ENCODE measurements around the gene CTSG. TPM values are rescaled to one million over a fixed set of nuclear protein-coding genes. Genes with fewer than 3 reads are reported as not detected.
"Not testable (repeated sequence)": the region's sequence is repeated elsewhere in the genome, so short reads cannot be mapped to it uniquely, and the experiment has no call there.

CTSG gene
- total and polyA plus RNA-seq, 7 experiments from 2014 or later = 7.6 TPM; not detected in 6

- intact Hi-C loops (cut with micrococcal nuclease); H3K9me3 ChIP-seq (ENCODE audit: control insufficient read depth in 2 of 3, low read length in 3 of 3); H3K4me3 Mint-ChIP-seq; DNase-seq; H3K27ac ChIP-seq (ENCODE audit: low read depth, low read length); H3K27ac Mint-ChIP-seq; CTCF ChIA-PET; H3K4me1 ChIP-seq (ENCODE audit: control insufficient read depth in 2 of 2, insufficient read depth in 2 of 2, low read length in 2 of 2); H3K27me3 ChIP-seq (ENCODE audit: control insufficient read depth in 2 of 2, insufficient read depth in 2 of 2, low read length in 2 of 2); POLR2A ChIA-PET; ATAC-seq; H3K36me3 ChIP-seq (ENCODE audit: control insufficient read depth in 2 of 3, insufficient read depth in 3 of 3, low read length in 3 of 3); H3K4me1 Mint-ChIP-seq; H3K4me3 ChIP-seq (ENCODE audit: low read length): not testable (repeated sequence)
- Mint-ChIP-seq H3K9me3 (peaks cover 3 to 30% (median 13%) of the 10 kb centered on the region in 11 donors), H3K27me3 (peaks cover 0 to 28% (median 0%) of the 10 kb centered on the region in 5 donors), H3K36me3 (peaks cover 0 to 11% (median 0%) of the 10 kb centered on the region in 5 donors)
Observed at GRCh38 chr14:24584402-24584801, 8.4 kb upstream of the CTSG start.

- no peak for ATAC-seq
- Mint-ChIP-seq H3K36me3 (no peaks in the 10 kb centered on the region), H3K27ac (no peak overlapping the region), H3K4me3 (no peak overlapping the region), H3K9me3 (peaks cover 0 to 2% (median 0%) of the 10 kb centered on the region in 11 donors), H3K27me3 (peaks cover 0 to 18% (median 9%) of the 10 kb centered on the region in 5 donors), H3K4me1 (peaks cover 0 to 7% (median 0%) of the 10 kb centered on the region in 7 donors)
- ChIA-PET POLR2A (no interaction called here), CTCF (no interaction called here)
- Histone ChIP-seq H3K27me3 (ENCODE audit: control insufficient read depth in 2 of 2, insufficient read depth in 2 of 2, low read length in 2 of 2) (no peaks in the 10 kb centered on the region), H3K27ac (ENCODE audit: low read depth, low read length) (no peak overlapping the region), H3K4me3 (ENCODE audit: low read length) (no peak overlapping the region), H3K9me3 (ENCODE audit: control insufficient read depth in 2 of 3, low read length in 3 of 3) (no peaks in the 10 kb centered on the region), H3K4me1 (ENCODE audit: control insufficient read depth in 2 of 2, insufficient read depth in 2 of 2, low read length in 2 of 2) (no peaks in the 10 kb centered on the region), H3K36me3 (ENCODE audit: control insufficient read depth in 2 of 3, insufficient read depth in 3 of 3, low read length in 3 of 3) (no peaks in the 10 kb centered on the region)
- intact Hi-C loops (cut with micrococcal nuclease) = no loop called here
- DNase-seq = no peak
Observed at GRCh38 chr14:24578558-24578957, 2.5 kb upstream of the CTSG start.

GRCh38 chr14:24576771-24577170, 721 bp upstream of the CTSG start:
- Histone ChIP-seq H3K4me3 (ENCODE audit: low read length) (no peak overlapping the region), H3K4me1 (ENCODE audit: control insufficient read depth in 2 of 2, insufficient read depth in 2 of 2, low read length in 2 of 2) (no peaks in the 10 kb centered on the region), H3K36me3 (ENCODE audit: control insufficient read depth in 2 of 3, insufficient read depth in 3 of 3, low read length in 3 of 3) (no peaks in the 10 kb centered on the region), H3K27ac (ENCODE audit: low read depth, low read length) (no peak overlapping the region), H3K27me3 (ENCODE audit: control insufficient read depth in 2 of 2, insufficient read depth in 2 of 2, low read length in 2 of 2) (no peaks in the 10 kb centered on the region), H3K9me3 (ENCODE audit: control insufficient read depth in 2 of 3, low read length in 3 of 3) (no peaks in the 10 kb centered on the region)
- intact Hi-C loops (cut with micrococcal nuclease) = no loop called here
- H3K4me1 Mint-ChIP-seq = peaks cover 0 to 7% (median 0%) of the 10 kb centered on the region in 7 donors
- POLR2A ChIA-PET = no interaction called here
- CTCF ChIA-PET = no interaction called here
- no peak overlapping the region for H3K4me3 Mint-ChIP-seq
- peaks cover 0 to 13% (median 9%) of the 10 kb centered on the region in 5 donors for H3K27me3 Mint-ChIP-seq
- ATAC-seq (no peak), DNase-seq (no peak)
- H3K36me3 Mint-ChIP-seq = no peaks in the 10 kb centered on the region
- peaks cover 0 to 2% (median 0%) of the 10 kb centered on the region in 11 donors for H3K9me3 Mint-ChIP-seq
- H3K27ac Mint-ChIP-seq = peak overlapping the region in 1 of 9 donors; percentile 28

- intact Hi-C loops (cut with micrococcal nuclease) = no loop called here
- no peak for ATAC-seq
- H3K27me3 Mint-ChIP-seq = peaks cover 0 to 17% (median 12%) of the 10 kb centered on the region in 5 donors
- H3K4me1 ChIP-seq (ENCODE audit: control insufficient read depth in 2 of 2, insufficient read depth in 2 of 2, low read length in 2 of 2) = no peaks in the 10 kb centered on the region
- no peak for DNase-seq
- POLR2A ChIA-PET = no interaction called here
- no peak overlapping the region for H3K4me3 Mint-ChIP-seq
- H3K9me3 Mint-ChIP-seq = peaks cover 0 to 12% (median 4%) of the 10 kb centered on the region in 11 donors
- H3K9me3 ChIP-seq (ENCODE audit: control insufficient read depth in 2 of 3, low read length in 3 of 3) = no peaks in the 10 kb centered on the region
- H3K36me3 Mint-ChIP-seq = no peaks in the 10 kb centered on the region
- H3K4me3 ChIP-seq (ENCODE audit: low read length) = no peak overlapping the region
- CTCF ChIA-PET = no interaction called here
- no peaks in the 10 kb centered on the region for H3K36me3 ChIP-seq (ENCODE audit: control insufficient read depth in 2 of 3, insufficient read depth in 3 of 3, low read length in 3 of 3)
- H3K4me1 Mint-ChIP-seq = peaks cover 0 to 7% (median 0%) of the 10 kb centered on the region in 7 donors
- H3K27me3 ChIP-seq (ENCODE audit: control insufficient read depth in 2 of 2, insufficient read depth in 2 of 2, low read length in 2 of 2) = no peaks in the 10 kb centered on the region
- no peak overlapping the region for H3K27ac Mint-ChIP-seq
- no peak overlapping the region for H3K27ac ChIP-seq (ENCODE audit: low read depth, low read length)
Observed at GRCh38 chr14:24574206-24574774, 1.8 kb downstream of the CTSG start.

- Histone ChIP-seq H3K27me3 (ENCODE audit: control insufficient read depth in 2 of 2, insufficient read depth in 2 of 2, low read length in 2 of 2) (no peaks in the 10 kb centered on the region), H3K4me1 (ENCODE audit: control insufficient read depth in 2 of 2, insufficient read depth in 2 of 2, low read length in 2 of 2) (no peaks in the 10 kb centered on the region), H3K4me3 (ENCODE audit: low read length) (no peak overlapping the region), H3K27ac (ENCODE audit: low read depth, low read length) (no peak overlapping the region), H3K9me3 (ENCODE audit: control insufficient read depth in 2 of 3, low read length in 3 of 3) (peaks cover 0 to 24% (median 0%) of the 10 kb centered on the region in 3 experiments), H3K36me3 (ENCODE audit: control insufficient read depth in 2 of 3, insufficient read depth in 3 of 3, low read length in 3 of 3) (no peaks in the 10 kb centered on the region)
- no peaks in the 10 kb centered on the region for H3K4me1 Mint-ChIP-seq
- intact Hi-C loops (cut with micrococcal nuclease) = no loop called here
- no peak overlapping the region for H3K27ac Mint-ChIP-seq
- no peak for DNase-seq
- peaks cover 3 to 24% (median 15%) of the 10 kb centered on the region in 5 donors for H3K36me3 Mint-ChIP-seq
- peaks cover 13 to 81% (median 37%) of the 10 kb centered on the region in 11 donors for H3K9me3 Mint-ChIP-seq
- ChIA-PET CTCF (no interaction called here), POLR2A (no interaction called here)
- ATAC-seq = no peak
- no peak overlapping the region for H3K4me3 Mint-ChIP-seq
- H3K27me3 Mint-ChIP-seq = peaks cover 8 to 22% (median 8%) of the 10 kb centered on the region in 5 donors
Observed at GRCh38 chr14:24566318-24566717, 9.7 kb downstream of the CTSG start.

GRCh38 chr14:24565766-24566165, 10.3 kb downstream of the CTSG start:
- Histone ChIP-seq H3K9me3 (ENCODE audit: control insufficient read depth in 2 of 3, low read length in 3 of 3) (peaks cover 0 to 24% (median 0%) of the 10 kb centered on the region in 3 experiments), H3K27ac (ENCODE audit: low read depth, low read length) (no peak overlapping the region), H3K27me3 (ENCODE audit: control insufficient read depth in 2 of 2, insufficient read depth in 2 of 2, low read length in 2 of 2) (no peaks in the 10 kb centered on the region), H3K4me3 (ENCODE audit: low read length) (no peak overlapping the region), H3K4me1 (ENCODE audit: control insufficient read depth in 2 of 2, insufficient read depth in 2 of 2, low read length in 2 of 2) (no peaks in the 10 kb centered on the region), H3K36me3 (ENCODE audit: control insufficient read depth in 2 of 3, insufficient read depth in 3 of 3, low read length in 3 of 3) (no peaks in the 10 kb centered on the region)
- ATAC-seq = no peak
- POLR2A ChIA-PET = no interaction called here
- DNase-seq = no peak
- no peaks in the 10 kb centered on the region for H3K4me1 Mint-ChIP-seq
- intact Hi-C loops (cut with micrococcal nuclease) = no loop called here
- CTCF ChIA-PET = no interaction called here
- no peak overlapping the region for H3K4me3 Mint-ChIP-seq
- H3K36me3 Mint-ChIP-seq = peaks cover 3 to 24% (median 15%) of the 10 kb centered on the region in 5 donors
- H3K27me3 Mint-ChIP-seq = peaks cover 4 to 24% (median 11%) of the 10 kb centered on the region in 5 donors
- H3K9me3 Mint-ChIP-seq = peaks cover 13 to 86% (median 37%) of the 10 kb centered on the region in 11 donors
- H3K27ac Mint-ChIP-seq = no peak overlapping the region

GRCh38 chr14:24563505-24563904, 12.5 kb downstream of the CTSG start:
- H3K27me3 ChIP-seq (ENCODE audit: control insufficient read depth in 2 of 2, insufficient read depth in 2 of 2, low read length in 2 of 2) = no peaks in the 10 kb centered on the region
- no peak overlapping the region for H3K4me3 Mint-ChIP-seq
- no peak for DNase-seq
- peaks cover 0 to 24% (median 0%) of the 10 kb centered on the region in 3 experiments for H3K9me3 ChIP-seq (ENCODE audit: control insufficient read depth in 2 of 3, low read length in 3 of 3)
- intact Hi-C loops (cut with micrococcal nuclease) = no loop called here
- POLR2A ChIA-PET = no interaction called here
- H3K27me3 Mint-ChIP-seq = peaks cover 8 to 34% (median 20%) of the 10 kb centered on the region in 5 donors
- no peak overlapping the region for H3K4me3 ChIP-seq (ENCODE audit: low read length)
- no peaks in the 10 kb centered on the region for H3K36me3 ChIP-seq (ENCODE audit: control insufficient read depth in 2 of 3, insufficient read depth in 3 of 3, low read length in 3 of 3)
- no peak for ATAC-seq
- H3K9me3 Mint-ChIP-seq = peaks cover 10 to 72% (median 31%) of the 10 kb centered on the region in 11 donors
- no peaks in the 10 kb centered on the region for H3K4me1 Mint-ChIP-seq
- H3K27ac ChIP-seq (ENCODE audit: low read depth, low read length) = no peak overlapping the region
- CTCF ChIA-PET = no interaction called here
- no peak overlapping the region for H3K27ac Mint-ChIP-seq
- no peaks in the 10 kb centered on the region for H3K4me1 ChIP-seq (ENCODE audit: control insufficient read depth in 2 of 2, insufficient read depth in 2 of 2, low read length in 2 of 2)
- H3K36me3 Mint-ChIP-seq = peaks cover 3 to 23% (median 15%) of the 10 kb centered on the region in 5 donors
